Activated CD8-positive, alpha-beta T cell treated with anti-CD3 and anti-CD28 coated beads for 36 hours (primary cell): ENCODE results near the gene AGXT. TPM values are rescaled to one million over a fixed set of nuclear protein-coding genes. Genes with fewer than 3 reads are reported as not detected.
A peak's percentile ranks its signal among the peaks of the same experiment; 100 is the strongest.

Source experiments
- ATAC-seq: fragments of 200-7000 bp; cut with Tn5 transposase; one replicate; pipeline ENCODE4 v1.10.0; 2021; ENCODE audit warnings: mild to moderate bottlenecking, moderate library complexity
- CTCF ChIA-PET: fragments of 350-600 bp; sonication (Branson Sonifier 250); formaldehyde crosslinking; loops from one replicate; lab custom pipeline; 2021; ENCODE audit warnings: antibody characterized with exemption; lab: Charles Lee
- POLR2A ChIA-PET: fragments of 350-600 bp; sonication (Branson Sonifier 250); formaldehyde crosslinking; loops from one replicate; lab custom pipeline; 2021; ENCODE audit warnings: antibody characterized with exemption; lab: Charles Lee
- DNase-seq: peaks from one replicate; pipeline ENCODE4 v3.0.0-alpha.2; 2020
- H3K27ac Mint-ChIP-seq: one replicate; pipeline ENCODE4 v1.8.0; 2021; ENCODE audit warnings: mild to moderate bottlenecking, mixed read lengths
- H3K27me3 Mint-ChIP-seq: one replicate; pipeline ENCODE4 v1.8.0; 2021; ENCODE audit warnings: mixed read lengths
- H3K36me3 Mint-ChIP-seq: one replicate; pipeline ENCODE4 v1.8.0; 2021; ENCODE audit warnings: low read depth, mixed read lengths
- H3K4me1 Mint-ChIP-seq: one replicate; pipeline ENCODE4 v1.8.0; 2021; ENCODE audit warnings: low read depth, mixed read lengths
- H3K4me3 Mint-ChIP-seq: one replicate; pipeline ENCODE4 v1.8.0; 2021; ENCODE audit warnings: mild to moderate bottlenecking, moderate library complexity, mixed read lengths
- H3K9me3 Mint-ChIP-seq: one replicate; pipeline ENCODE4 v1.8.0; 2021; ENCODE audit warnings: mixed read lengths
- CTCF ChIP-seq: fragments of 200-600 bp; IDR thresholded peaks from one replicate; pipeline ENCODE4 v1.8.0; 2022; ENCODE audit warnings: antibody characterized with exemption, mild to moderate bottlenecking
- intact Hi-C: fragments of 100-400 bp; cut with micrococcal nuclease; formaldehyde crosslinking; loops from one replicate; pipeline ENCODE4 v1.10.0; 2022
- total RNA-seq, 2 experiments: library from RNA; stranded (reverse); gene quantifications; one replicate each; pipeline ENCODE4 v1.2.3, GENCODE V29; 2021

Gene AGXT
- not detected for total RNA-seq

GRCh38 chr2:240868286-240869108 lies at the start of gene AGXT:
Gene AGXT (plus strand): TSS chr2:240868824. CDS start chr2:240868866, 42 bp downstream.
- no peak for TF ChIP-seq CTCF
- H3K4me3 Mint-ChIP-seq: no peak within 1 kb of the TSS
- ATAC-seq: no peak
- no peak for DNase-seq
- no peaks in the 10 kb centered on the region for H3K36me3 Mint-ChIP-seq
- no peaks in the 10 kb centered on the region for H3K4me1 Mint-ChIP-seq
- intact Hi-C loops: no loop called here
- no peak within 1 kb of the TSS for H3K27ac Mint-ChIP-seq
- peaks cover 4% of the 10 kb centered on the region for H3K27me3 Mint-ChIP-seq
- ChIA-PET POLR2A (no interaction called here), CTCF (interaction anchor here (0.8 kb wide), 1 partner anchor 17 kb away, joined by 4 read pairs; no protein-coding TSS in a partner anchor)
- H3K9me3 Mint-ChIP-seq: no peaks in the 10 kb centered on the region

- CTCF ChIA-PET: no interaction called here
- intact Hi-C loops: no loop called here
- POLR2A ChIA-PET: interaction anchor here (1.0 kb wide), 1 partner anchor 10 kb away, joined by 4 read pairs; no protein-coding TSS in a partner anchor
- Mint-ChIP-seq H3K4me1 (peaks cover 12% of the 10 kb centered on the region), H3K9me3 (peaks cover 2% of the 10 kb centered on the region), H3K27ac (no peak overlapping the region), H3K36me3 (no peaks in the 10 kb centered on the region), H3K27me3 (peaks cover 44% of the 10 kb centered on the region), H3K4me3 (no peak overlapping the region)
- no peak for TF ChIP-seq CTCF
- no peak for ATAC-seq
- no peak for DNase-seq
Observed at GRCh38 chr2:240819126-240819857, 49.3 kb upstream of the AGXT start.

GRCh38 chr2:240819858-240820606 lies 48.6 kb upstream of the AGXT start, which contains the start of gene KIF1A:
Gene KIF1A (minus strand): TSS chr2:240820219. CDS start chr2:240797752, 22,467 bp downstream.
- H3K4me3 Mint-ChIP-seq: peak within 1 kb of the TSS; percentile 67
- CTCF ChIA-PET: interaction anchor here (0.7 kb wide), 1 partner anchor 31 kb away, joined by 3 read pairs; no protein-coding TSS in a partner anchor
- peaks cover 12% of the 10 kb centered on the region for H3K4me1 Mint-ChIP-seq
- POLR2A ChIA-PET: no interaction called here
- H3K27ac Mint-ChIP-seq: no peak within 1 kb of the TSS
- peak; percentile 46 for ATAC-seq
- intact Hi-C loops: no loop called here
- H3K9me3 Mint-ChIP-seq: no peaks in the 10 kb centered on the region
- TF ChIP-seq CTCF: no peak
- H3K36me3 Mint-ChIP-seq: no peaks in the 10 kb centered on the region
- DNase-seq: peak; percentile 31
- peaks cover 49% of the 10 kb centered on the region for H3K27me3 Mint-ChIP-seq

GRCh38 chr2:240820607-240821428 lies 47.8 kb upstream of the AGXT start:
- Mint-ChIP-seq H3K4me1 (peaks cover 12% of the 10 kb centered on the region), H3K27me3 (peaks cover 54% of the 10 kb centered on the region), H3K36me3 (no peaks in the 10 kb centered on the region), H3K4me3 (peak overlapping the region; percentile 67), H3K9me3 (no peaks in the 10 kb centered on the region), H3K27ac (no peak overlapping the region)
- POLR2A ChIA-PET: interaction anchor here (0.7 kb wide), 1 partner anchor 256 kb away, joined by 4 read pairs; no protein-coding TSS in a partner anchor
- intact Hi-C loops: no loop called here
- peak; percentile 69 for ATAC-seq
- DNase-seq: peak; percentile 74
- CTCF ChIA-PET: interaction anchor here (0.7 to 1.3 kb wide), 3 partner anchors 20 to 30 kb away, joined by 3 to 5 read pairs (median 3); no protein-coding TSS in a partner anchor
- no peak for TF ChIP-seq CTCF
